Uterus (tissue), 4 donors: Measurements from ENCODE around the gene PMAIP1. TPM values are rescaled to one million over a fixed set of nuclear protein-coding genes. Genes with fewer than 3 reads are reported as not detected.

Source experiments
- DNase-seq, 2 donors: peaks; one replicate each; pipeline ENCODE4 v3.0.0-alpha.2; 2019 to 2020
- H3K27ac ChIP-seq, 2 donors: fragments of 200-600 bp; sonication (generic); 1 replicate in 1 of 2; 2 replicates in 1 of 2; pipeline ENCODE4 v1.5.1; 2016 to 2018
- H3K27me3 ChIP-seq, 2 donors: fragments of 200-600 bp; sonication (generic); one replicate each; pipeline ENCODE4 v1.5.1; 2018 to 2019; ENCODE audit warnings: control low read depth in 1 of 2
- H3K36me3 ChIP-seq, 2 donors: fragments of 200-600 bp; sonication (generic); one replicate each; pipeline ENCODE4 v1.5.1; 2019; ENCODE audit warnings: control low read depth in 1 of 2
- H3K4me1 ChIP-seq, 2 donors: fragments of 200-600 bp; sonication (generic); one replicate each; pipeline ENCODE4 v1.5.1; 2018 to 2019; ENCODE audit warnings: control low read depth in 1 of 2
- H3K4me3 ChIP-seq, 2 donors: fragments of 200-600 bp; sonication (generic); 1 replicate in 1 of 2; 2 replicates in 1 of 2; pipeline ENCODE4 v1.5.1; 2018 to 2019; ENCODE audit warnings: mild to moderate bottlenecking in 1 of 2
- H3K9me3 ChIP-seq, 2 donors: fragments of 200-600 bp; sonication (generic); one replicate each; pipeline ENCODE4 v1.5.1; 2019; ENCODE audit warnings: control low read depth in 1 of 2
- CTCF ChIP-seq, 4 experiments: fragments of 200-600 bp in 2 of 4; fragments of 450-650 bp in 2 of 4; sonication (generic) in 2 of 4; IDR thresholded peaks; one replicate each; pipeline ENCODE4 v1.5.1; 2016 to 2019; ENCODE audit warnings: antibody characterized with exemption in 4 of 4, mild to moderate bottlenecking in 2 of 4, moderate library complexity in 1 of 4
- POLR2A ChIP-seq, 2 donors: fragments of 450-650 bp; IDR thresholded peaks; one replicate each; pipeline ENCODE4 v1.6.1; 2016; ENCODE audit warnings: antibody characterized with exemption in 2 of 2, mild to moderate bottlenecking in 1 of 2, moderate library complexity in 1 of 2
- intact Hi-C: fragments of 100-400 bp; cut with DNase I; formaldehyde crosslinking; loops from one replicate; pipeline ENCODE4 v1.15.1; 2023; ENCODE audit warnings: low total_unique reads
- total RNA-seq, 4 donors: library from RNA; depleted of rRNA in 3 of 4; stranded (reverse); fragments of >200 nt in 3 of 4; gene quantifications; one replicate each; pipeline versions ENCODE4 v1.1.0 to v1.2.4, GENCODE V29; 2014 to 2023
- donor health status: DM: yes; HTN: yes; CAD: no.

The PMAIP1 gene
- total RNA-seq, 4 donors from 2014 or later, result 0.82 to 3.5 (median 3.0) TPM

GRCh38 chr18:59867337-59868104 lies 32.3 kb upstream of the PMAIP1 start:
- Histone ChIP-seq H3K27ac (no peak overlapping the region), H3K9me3 (no peaks in the 10 kb centered on the region), H3K4me1 (no peaks in the 10 kb centered on the region), H3K4me3 (no peak overlapping the region), H3K36me3 (no peaks in the 10 kb centered on the region), H3K27me3 (no peaks in the 10 kb centered on the region)
- no peak for TF ChIP-seq CTCF (IDR thresholded peaks at IDR 0.05)
- no peak for TF ChIP-seq POLR2A (IDR thresholded peaks at IDR 0.05)
- DNase-seq, result no peak
- intact Hi-C loops, result no loop called here

- no peaks in the 10 kb centered on the region for H3K9me3 ChIP-seq
- DNase-seq, result no peak
- H3K36me3 ChIP-seq, result no peaks in the 10 kb centered on the region
- no peaks in the 10 kb centered on the region for H3K27me3 ChIP-seq
- no peak overlapping the region for H3K4me3 ChIP-seq
- intact Hi-C loops, result no loop called here
- H3K27ac ChIP-seq, result no peak overlapping the region
- no peaks in the 10 kb centered on the region for H3K4me1 ChIP-seq
- TF ChIP-seq CTCF (IDR thresholded peaks at IDR 0.05) (no peak), POLR2A (IDR thresholded peaks at IDR 0.05) (no peak)
Measured at GRCh38 chr18:59870623-59871130, 29.1 kb upstream of the PMAIP1 start.

- no peak overlapping the region for H3K27ac ChIP-seq
- intact Hi-C loops, result no loop called here
- no peak for DNase-seq
- no peaks in the 10 kb centered on the region for H3K9me3 ChIP-seq
- no peaks in the 10 kb centered on the region for H3K36me3 ChIP-seq
- no peaks in the 10 kb centered on the region for H3K27me3 ChIP-seq
- TF ChIP-seq POLR2A (IDR thresholded peaks at IDR 0.05) (no peak), CTCF (IDR thresholded peaks at IDR 0.05) (no peak)
- no peak overlapping the region for H3K4me3 ChIP-seq
- H3K4me1 ChIP-seq, result no peaks in the 10 kb centered on the region
Measured at GRCh38 chr18:59871711-59872362, 28.0 kb upstream of the PMAIP1 start.

- no peaks in the 10 kb centered on the region for H3K27me3 ChIP-seq
- no peak overlapping the region for H3K4me3 ChIP-seq
- no peaks in the 10 kb centered on the region for H3K36me3 ChIP-seq
- no peaks in the 10 kb centered on the region for H3K9me3 ChIP-seq
- no peak for DNase-seq
- TF ChIP-seq POLR2A (IDR thresholded peaks at IDR 0.05) (no peak), CTCF (IDR thresholded peaks at IDR 0.05) (no peak)
- no peaks in the 10 kb centered on the region for H3K4me1 ChIP-seq
- H3K27ac ChIP-seq, result no peak overlapping the region
- intact Hi-C loops, result no loop called here
Measured at GRCh38 chr18:59873641-59874040, 26.2 kb upstream of the PMAIP1 start.

GRCh38 chr18:59874166-59874565 lies 25.6 kb upstream of the PMAIP1 start:
- no peak for DNase-seq
- Histone ChIP-seq H3K27ac (no peak overlapping the region), H3K4me3 (no peak overlapping the region), H3K36me3 (no peaks in the 10 kb centered on the region), H3K4me1 (no peaks in the 10 kb centered on the region), H3K9me3 (no peaks in the 10 kb centered on the region), H3K27me3 (no peaks in the 10 kb centered on the region)
- TF ChIP-seq POLR2A (IDR thresholded peaks at IDR 0.05) (no peak), CTCF (IDR thresholded peaks at IDR 0.05) (no peak)
- intact Hi-C loops, result no loop called here
